Transverse colon (tissue), 4 donors: ENCODE results near the gene KIFC3. TPM values are rescaled to one million over a fixed set of nuclear protein-coding genes. Genes with fewer than 3 reads are reported as not detected.

Experiments
- DNase-seq: peaks from one replicate; pipeline ENCODE4 v3.0.0-alpha.2; 2019
- H3K27ac ChIP-seq, 4 donors: fragments of 200-600 bp; sonication (generic); 2 replicates each; pipeline ENCODE4 v1.5.1; 2016 to 2018; ENCODE audit warnings: inconsistent platforms in 4 of 4
- H3K27me3 ChIP-seq: fragments of 200-600 bp; sonication (generic); 2 replicates; pipeline ENCODE4 v1.5.1; 2017; ENCODE audit warnings: inconsistent platforms
- H3K36me3 ChIP-seq, 4 donors: fragments of 200-600 bp; sonication (generic); 2 replicates each; pipeline ENCODE4 v1.5.1; 2017 to 2019; ENCODE audit warnings: inconsistent platforms in 4 of 4
- H3K4me1 ChIP-seq, 4 donors: fragments of 200-600 bp; sonication (generic); 2 replicates each; pipeline ENCODE4 v1.5.1; 2017 to 2020; ENCODE audit warnings: inconsistent platforms in 4 of 4
- H3K4me3 ChIP-seq, 4 donors: fragments of 200-600 bp; sonication (generic); 1 replicate in 1 of 4; 2 replicates in 3 of 4; pipeline versions ENCODE4 v1.5.1 to v1.6.1; 2017 to 2019; ENCODE audit warnings: inconsistent platforms in 4 of 4
- H3K9me3 ChIP-seq, 2 donors: fragments of 200-600 bp; sonication (generic); 2 replicates each; pipeline ENCODE4 v1.5.1; 2017 to 2019; ENCODE audit warnings: inconsistent platforms in 2 of 2
- CTCF ChIP-seq, 5 experiments: fragments of 200-600 bp in 3 of 5; fragments of 450-650 bp in 2 of 5; sonication (generic) in 3 of 5; IDR thresholded peaks; 1 replicate in 2 of 5; 2 replicates in 3 of 5; pipeline ENCODE4 v1.5.1; 2016 to 2017; ENCODE audit warnings: antibody characterized with exemption in 5 of 5, inconsistent platforms in 3 of 5, mild to moderate bottlenecking in 2 of 5, moderate library complexity in 1 of 5
- EP300 ChIP-seq: sonication (generic); formaldehyde crosslinking; IDR thresholded peaks from one replicate; pipeline ENCODE4 v1.6.1; 2017; ENCODE audit warnings: antibody characterized with exemption, low read depth
- POLR2A ChIP-seq: fragments of 450-650 bp; IDR thresholded peaks from one replicate; pipeline ENCODE4 v1.6.1; 2016; ENCODE audit warnings: antibody characterized with exemption, mild to moderate bottlenecking, moderate library complexity
- POLR2AphosphoS5 ChIP-seq, 3 donors: sonication (generic); formaldehyde crosslinking; IDR thresholded peaks; one replicate each; pipeline ENCODE4 v1.6.1; 2016; ENCODE audit warnings: antibody characterized with exemption in 3 of 3
- WGBS, 2 donors: methylation state at CpG; one replicate each; pipeline ENCODE4 v1.1.5; 2018; ENCODE audit warnings: low coverage in 1 of 2; 5-methylcytosine and 5-hydroxymethylcytosine counted together
- in situ Hi-C, 4 donors: fragments of 200-750 bp; cut with MboI; loops; one replicate each; pipeline versions ENCODE4 v1.15.0 to v1.15.1; 2017; ENCODE audit warnings: low sequenced_read_pairs in 3 of 4, low pct_ligation_motif_present in 1 of 4, low pct_unique_long_range_greater_than_20kb in 1 of 4
- intact Hi-C: fragments of 100-400 bp; cut with DNase I; formaldehyde crosslinking; loops from one replicate; pipeline ENCODE4 v1.15.1; 2023; ENCODE audit warnings: low total_unique reads
- total RNA-seq, 4 donors: library from RNA; depleted of rRNA; stranded (reverse); fragments of >200 nt; gene quantifications; one replicate each; pipeline ENCODE4 v1.1.0, GENCODE V29; 2016

KIFC3 gene
- total RNA-seq, 4 donors from 2014 or later = 5.2 to 46.8 (median 13.5) TPM

- Histone ChIP-seq H3K4me3 (no peak overlapping the region), H3K9me3 (no peaks in the 10 kb centered on the region), H3K36me3 (no peaks in the 10 kb centered on the region), H3K27ac (no peak overlapping the region), H3K4me1 (no peaks in the 10 kb centered on the region), H3K27me3 (peaks cover 12% of the 10 kb centered on the region)
- intact Hi-C loops = no loop called here
- DNase-seq = no peak
- in situ Hi-C loops = no loop called here
- TF ChIP-seq POLR2A (no peak), POLR2AphosphoS5 (IDR thresholded peaks at IDR 0.05) (no peak), EP300 (no peak), CTCF (IDR thresholded peaks at IDR 0.05) (no peak)
- 89 to 92% methylated on average over 2 to 10 of the region's 10 CpGs for WGBS, 2 donors
These were observed 28.7 kb upstream of the KIFC3 start for GRCh38 chr16:57830890-57831484.

GRCh38 chr16:57829969-57830360 lies 27.7 kb upstream of the KIFC3 start:
- DNase-seq = no peak
- no peak overlapping the region for H3K27ac ChIP-seq
- intact Hi-C loops (no loop called here), in situ Hi-C loops (no loop called here)
- no peaks in the 10 kb centered on the region for H3K9me3 ChIP-seq
- no peak overlapping the region for H3K4me3 ChIP-seq
- peaks cover 7% of the 10 kb centered on the region for H3K27me3 ChIP-seq
- H3K4me1 ChIP-seq = no peaks in the 10 kb centered on the region
- no peak for TF ChIP-seq POLR2A
- TF ChIP-seq CTCF (IDR thresholded peaks at IDR 0.05) = no peak
- TF ChIP-seq POLR2AphosphoS5 (IDR thresholded peaks at IDR 0.05) = no peak
- TF ChIP-seq EP300 = no peak
- no peaks in the 10 kb centered on the region for H3K36me3 ChIP-seq
- 67 to 71% methylated on average over 3 of the region's 3 CpGs for WGBS, 2 donors

GRCh38 chr16:57828272-57829161 lies 26.2 kb upstream of the KIFC3 start:
- in situ Hi-C loops (no loop called here), intact Hi-C loops (no loop called here)
- Histone ChIP-seq H3K27me3 (no peaks in the 10 kb centered on the region), H3K4me1 (no peaks in the 10 kb centered on the region), H3K36me3 (no peaks in the 10 kb centered on the region), H3K9me3 (no peaks in the 10 kb centered on the region), H3K4me3 (no peak overlapping the region), H3K27ac (no peak overlapping the region)
- DNase-seq = no peak
- WGBS, 2 donors = 23 to 80% methylated on average over 1 to 13 of the region's 13 CpGs
- TF ChIP-seq EP300 (no peak), CTCF (IDR thresholded peaks at IDR 0.05) (no peak), POLR2AphosphoS5 (IDR thresholded peaks at IDR 0.05) (no peak), POLR2A (no peak)

GRCh38 chr16:57826706-57827625 lies 24.7 kb upstream of the KIFC3 start:
- intact Hi-C loops (no loop called here), in situ Hi-C loops (no loop called here)
- TF ChIP-seq EP300 = no peak
- no peak for TF ChIP-seq CTCF (IDR thresholded peaks at IDR 0.05)
- TF ChIP-seq POLR2A = no peak
- no peak for TF ChIP-seq POLR2AphosphoS5 (IDR thresholded peaks at IDR 0.05)
- no peak overlapping the region for H3K4me3 ChIP-seq
- H3K4me1 ChIP-seq = no peaks in the 10 kb centered on the region
- H3K9me3 ChIP-seq = no peaks in the 10 kb centered on the region
- H3K27me3 ChIP-seq = no peaks in the 10 kb centered on the region
- DNase-seq = no peak
- H3K36me3 ChIP-seq = no peaks in the 10 kb centered on the region
- H3K27ac ChIP-seq = no peak overlapping the region
- 76 to 88% methylated on average over 3 to 22 of the region's 22 CpGs for WGBS, 2 donors
